ENCODE results near the gene ACSF3.

DNA sequence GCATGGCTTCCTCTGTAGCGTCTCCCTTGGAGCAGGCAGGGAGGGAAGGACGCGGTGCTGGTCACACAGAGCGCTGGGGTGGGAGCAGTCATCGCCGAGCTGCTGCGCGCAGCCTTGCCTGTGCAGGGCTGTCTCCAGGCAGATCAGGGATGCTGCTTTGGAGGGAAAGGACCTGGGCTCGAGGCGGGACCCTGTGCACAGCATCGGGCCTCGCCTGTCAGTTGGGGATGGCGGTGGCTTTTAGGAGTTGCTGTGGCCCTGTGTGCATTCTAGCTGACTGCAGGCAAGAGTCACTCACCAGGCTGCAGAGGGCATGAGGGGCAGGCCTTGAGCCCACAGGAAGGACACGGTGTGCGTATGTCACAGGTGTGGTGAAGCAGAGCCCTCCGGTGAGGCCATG, 10.1 kb downstream of the ACSF3 start:
- TF ChIP-seq YY1 (IDR thresholded peaks at IDR 0.05; ENCODE audit: extremely low read depth, insufficient replicate concordance, low read depth, low read length) (no peak), POLR2AphosphoS5 (IDR thresholded peaks at IDR 0.05; ENCODE audit: low read depth, low read length) (no peak), POLR2A (IDR thresholded peaks at IDR 0.05; ENCODE audit: borderline replicate concordance, extremely low read depth, insufficient read depth, insufficient read length) (no peak), EZH2 (IDR thresholded peaks at IDR 0.05) (no peak), CEBPB (IDR thresholded peaks at IDR 0.05; ENCODE audit: low read depth) (no peak), SIN3A (IDR thresholded peaks at IDR 0.05; ENCODE audit: low read depth) (no peak), FOSL1 (IDR thresholded peaks at IDR 0.05; ENCODE audit: low read depth) (no peak), ELF1 (IDR thresholded peaks at IDR 0.05; ENCODE audit: borderline replicate concordance, low read depth) (no peak), RAD21 (IDR thresholded peaks at IDR 0.05; ENCODE audit: low read depth) (no peak)
- TF ChIP-seq, protein P1, sequence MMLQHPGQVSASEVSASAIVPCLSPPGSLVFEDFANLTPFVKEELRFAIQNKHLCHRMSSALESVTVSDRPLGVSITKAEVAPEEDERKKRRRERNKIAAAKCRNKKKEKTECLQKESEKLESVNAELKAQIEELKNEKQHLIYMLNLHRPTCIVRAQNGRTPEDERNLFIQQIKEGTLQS (IDR thresholded peaks at IDR 0.05) = no peak
- TF ChIP-seq, protein P2, sequence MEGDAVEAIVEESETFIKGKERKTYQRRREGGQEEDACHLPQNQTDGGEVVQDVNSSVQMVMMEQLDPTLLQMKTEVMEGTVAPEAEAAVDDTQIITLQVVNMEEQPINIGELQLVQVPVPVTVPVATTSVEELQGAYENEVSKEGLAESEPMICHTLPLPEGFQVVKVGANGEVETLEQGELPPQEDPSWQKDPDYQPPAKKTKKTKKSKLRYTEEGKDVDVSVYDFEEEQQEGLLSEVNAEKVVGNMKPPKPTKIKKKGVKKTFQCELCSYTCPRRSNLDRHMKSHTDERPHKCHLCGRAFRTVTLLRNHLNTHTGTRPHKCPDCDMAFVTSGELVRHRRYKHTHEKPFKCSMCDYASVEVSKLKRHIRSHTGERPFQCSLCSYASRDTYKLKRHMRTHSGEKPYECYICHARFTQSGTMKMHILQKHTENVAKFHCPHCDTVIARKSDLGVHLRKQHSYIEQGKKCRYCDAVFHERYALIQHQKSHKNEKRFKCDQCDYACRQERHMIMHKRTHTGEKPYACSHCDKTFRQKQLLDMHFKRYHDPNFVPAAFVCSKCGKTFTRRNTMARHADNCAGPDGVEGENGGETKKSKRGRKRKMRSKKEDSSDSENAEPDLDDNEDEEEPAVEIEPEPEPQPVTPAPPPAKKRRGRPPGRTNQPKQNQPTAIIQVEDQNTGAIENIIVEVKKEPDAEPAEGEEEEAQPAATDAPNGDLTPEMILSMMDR (IDR thresholded peaks at IDR 0.05 in 2 of 3, conservative IDR thresholded peaks at IDR 0.05 in 1 of 3; ENCODE audit: borderline replicate concordance in 1 of 3, insufficient read depth in 1 of 3, low read depth in 2 of 3, low read length in 2 of 3) = no peak
- TF ChIP-seq, protein P3, sequence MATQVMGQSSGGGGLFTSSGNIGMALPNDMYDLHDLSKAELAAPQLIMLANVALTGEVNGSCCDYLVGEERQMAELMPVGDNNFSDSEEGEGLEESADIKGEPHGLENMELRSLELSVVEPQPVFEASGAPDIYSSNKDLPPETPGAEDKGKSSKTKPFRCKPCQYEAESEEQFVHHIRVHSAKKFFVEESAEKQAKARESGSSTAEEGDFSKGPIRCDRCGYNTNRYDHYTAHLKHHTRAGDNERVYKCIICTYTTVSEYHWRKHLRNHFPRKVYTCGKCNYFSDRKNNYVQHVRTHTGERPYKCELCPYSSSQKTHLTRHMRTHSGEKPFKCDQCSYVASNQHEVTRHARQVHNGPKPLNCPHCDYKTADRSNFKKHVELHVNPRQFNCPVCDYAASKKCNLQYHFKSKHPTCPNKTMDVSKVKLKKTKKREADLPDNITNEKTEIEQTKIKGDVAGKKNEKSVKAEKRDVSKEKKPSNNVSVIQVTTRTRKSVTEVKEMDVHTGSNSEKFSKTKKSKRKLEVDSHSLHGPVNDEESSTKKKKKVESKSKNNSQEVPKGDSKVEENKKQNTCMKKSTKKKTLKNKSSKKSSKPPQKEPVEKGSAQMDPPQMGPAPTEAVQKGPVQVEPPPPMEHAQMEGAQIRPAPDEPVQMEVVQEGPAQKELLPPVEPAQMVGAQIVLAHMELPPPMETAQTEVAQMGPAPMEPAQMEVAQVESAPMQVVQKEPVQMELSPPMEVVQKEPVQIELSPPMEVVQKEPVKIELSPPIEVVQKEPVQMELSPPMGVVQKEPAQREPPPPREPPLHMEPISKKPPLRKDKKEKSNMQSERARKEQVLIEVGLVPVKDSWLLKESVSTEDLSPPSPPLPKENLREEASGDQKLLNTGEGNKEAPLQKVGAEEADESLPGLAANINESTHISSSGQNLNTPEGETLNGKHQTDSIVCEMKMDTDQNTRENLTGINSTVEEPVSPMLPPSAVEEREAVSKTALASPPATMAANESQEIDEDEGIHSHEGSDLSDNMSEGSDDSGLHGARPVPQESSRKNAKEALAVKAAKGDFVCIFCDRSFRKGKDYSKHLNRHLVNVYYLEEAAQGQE (IDR thresholded peaks at IDR 0.05; ENCODE audit: low read depth) = no peak
